Adrenal gland (tissue), 12 donors: ENCODE data around the gene AKAP13. TPM values are rescaled to one million over a fixed set of nuclear protein-coding genes. Genes with fewer than 3 reads are reported as not detected.

Experiments used
- DNase-seq, 7 donors: peaks; one replicate each; pipeline ENCODE4 v3.0.0-alpha.2; 2019 to 2020
- H3K27ac ChIP-seq, 5 donors: fragments of 200-600 bp; sonication (generic) in 4 of 5; 1 replicate in 3 of 5; 2 replicates in 2 of 5; pipeline versions ENCODE4 v1.5.1 to v1.8.0; 2016 to 2020; ENCODE audit warnings: mild to moderate bottlenecking in 1 of 5
- H3K27me3 ChIP-seq: fragments of 200-600 bp; 2 replicates; pipeline ENCODE4 v1.8.0; 2021
- H3K36me3 ChIP-seq, 2 donors: fragments of 200-600 bp; replicated peaks in 1 of 2; 1 replicate in 1 of 2; 2 replicates in 1 of 2; pipeline versions ENCODE4 v1.5.1 to v1.8.0; 2018 to 2022
- H3K4me1 ChIP-seq, 2 donors: fragments of 200-600 bp; replicated peaks in 1 of 2; 1 replicate in 1 of 2; 2 replicates in 1 of 2; pipeline versions ENCODE4 v1.5.1 to v1.8.0; 2018 to 2021
- H3K4me3 ChIP-seq, 4 donors: fragments of 200-600 bp; sonication (generic) in 3 of 4; one replicate each; pipeline ENCODE4 v1.5.1; 2016 to 2018
- H3K9me3 ChIP-seq, 3 donors: fragments of 200-600 bp; sonication (generic) in 1 of 3; replicated peaks in 1 of 3; 1 replicate in 2 of 3; 2 replicates in 1 of 3; pipeline versions ENCODE4 v1.5.1 to v1.8.0; 2016 to 2021
- POLR2A ChIP-seq, 2 donors: fragments of 450-650 bp; IDR thresholded peaks; one replicate each; pipeline ENCODE4 v1.6.1; 2017; ENCODE audit warnings: antibody characterized with exemption in 2 of 2, mild to moderate bottlenecking in 2 of 2, moderate library complexity in 1 of 2
- WGBS, 4 donors: extraction: QIAGEN DNeasy Blood & Tissue Kit in 2 of 4; methylation state at CpG; one replicate each; pipeline versions ENCODE4 v1.1.5 to v1.1.7; 2013 to 2017; 5-methylcytosine and 5-hydroxymethylcytosine counted together
- intact Hi-C, 2 donors: fragments of 100-400 bp; cut with DNase I; formaldehyde crosslinking; loops; one replicate each; pipeline versions ENCODE4 v1.14.1 to v1.15.0; 2022 to 2023
- polyA plus RNA-seq, 3 donors: library from polyadenylated mRNA; stranded (reverse); fragments of 200-250 nt in 2 of 3; fragments of 350-450 nt in 1 of 3; fragmentation: Illumina TruSeq in 1 of 3; extraction: RNeasy Lipid Tissue Mini Kit (QIAGEN cat#74804) in 1 of 3; gene quantifications; one replicate each; pipeline ENCODE4 v1.2.3, GENCODE V29; 2013 to 2014
- total RNA-seq, 9 donors: library from RNA; depleted of rRNA in 4 of 9; stranded (reverse); fragments of >200 nt in 4 of 9; fragments of 120-200 nt in 1 of 9; fragmentation: NEBNext Ultra II Directional in 1 of 9; extraction: Animal tissue kit (Norgen Biotek cat#: 25700) in 1 of 9; gene quantifications; one replicate each; pipeline versions ENCODE4 v1.1.0 to v1.2.4, GENCODE V29; 2013 to 2023
- TF ChIP-seq, protein P1 (sequence below), 6 experiments: fragments of 450-650 bp in 4 of 6; fragments of 200-600 bp in 2 of 6; sonication (generic) in 1 of 6; IDR thresholded peaks; 1 replicate in 5 of 6; 2 replicates in 1 of 6; pipeline versions ENCODE4 v1.5.1 to v1.8.0; 2016 to 2021; ENCODE audit warnings: antibody characterized with exemption in 6 of 6, mild to moderate bottlenecking in 2 of 6, moderate library complexity in 1 of 6
- donor health status: healthy with polysubstance abuse.
- donor health status: Bipolar disorder and iron deficiency.
- donor health status: DM: yes; HTN: yes; CAD: no.
- donor health status: DM: no; HTN: no; CAD: no.
- donor health status: DM: no; HTN: no; CAD: no.
- donor health status: DM: yes; HTN: yes; CAD: no.

AKAP13 gene
- total and polyA plus RNA-seq, 12 donors = 42.7 to 144 (median 89.2) TPM

DNA sequence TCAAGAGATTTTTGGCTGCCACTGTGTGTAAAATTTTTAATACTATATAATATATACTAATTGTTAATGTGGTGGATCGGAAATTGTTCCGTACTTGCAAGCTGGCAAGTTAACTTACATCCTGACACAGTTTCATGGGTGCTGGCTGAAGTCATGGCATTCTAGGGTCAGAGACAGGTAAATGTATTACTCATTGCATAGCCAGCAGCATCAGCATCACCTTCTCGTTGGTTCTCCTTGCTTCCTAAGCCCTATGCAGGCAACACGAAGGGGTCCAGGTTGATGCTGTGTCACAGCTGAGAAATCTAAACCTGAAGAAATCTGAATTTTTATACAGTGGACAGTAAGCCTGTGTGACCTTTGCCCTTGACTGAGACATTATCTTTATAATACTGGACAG lies 251.6 kb downstream of the AKAP13 start:
- DNase-seq = no peak
- TF ChIP-seq, protein P1, sequence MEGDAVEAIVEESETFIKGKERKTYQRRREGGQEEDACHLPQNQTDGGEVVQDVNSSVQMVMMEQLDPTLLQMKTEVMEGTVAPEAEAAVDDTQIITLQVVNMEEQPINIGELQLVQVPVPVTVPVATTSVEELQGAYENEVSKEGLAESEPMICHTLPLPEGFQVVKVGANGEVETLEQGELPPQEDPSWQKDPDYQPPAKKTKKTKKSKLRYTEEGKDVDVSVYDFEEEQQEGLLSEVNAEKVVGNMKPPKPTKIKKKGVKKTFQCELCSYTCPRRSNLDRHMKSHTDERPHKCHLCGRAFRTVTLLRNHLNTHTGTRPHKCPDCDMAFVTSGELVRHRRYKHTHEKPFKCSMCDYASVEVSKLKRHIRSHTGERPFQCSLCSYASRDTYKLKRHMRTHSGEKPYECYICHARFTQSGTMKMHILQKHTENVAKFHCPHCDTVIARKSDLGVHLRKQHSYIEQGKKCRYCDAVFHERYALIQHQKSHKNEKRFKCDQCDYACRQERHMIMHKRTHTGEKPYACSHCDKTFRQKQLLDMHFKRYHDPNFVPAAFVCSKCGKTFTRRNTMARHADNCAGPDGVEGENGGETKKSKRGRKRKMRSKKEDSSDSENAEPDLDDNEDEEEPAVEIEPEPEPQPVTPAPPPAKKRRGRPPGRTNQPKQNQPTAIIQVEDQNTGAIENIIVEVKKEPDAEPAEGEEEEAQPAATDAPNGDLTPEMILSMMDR (IDR thresholded peaks at IDR 0.05) = no peak
- TF ChIP-seq POLR2A (IDR thresholded peaks at IDR 0.05) = no peak
- Histone ChIP-seq H3K9me3 (peaks cover 0 to 6% (median 0%) of the 10 kb centered on the region in 3 donors), H3K4me1 (peaks cover 4 to 52% of the 10 kb centered on the region in 2 donors), H3K36me3 (no peaks in the 10 kb centered on the region), H3K4me3 (no peak overlapping the region), H3K27ac (peak overlapping the region in 2 of 5 donors; percentile 2 to 18), H3K27me3 (no peaks in the 10 kb centered on the region)
- intact Hi-C loops = no loop called here
- 78 to 88% (median 85%) methylated on average over 4 of the region's 4 CpGs for whole genome bisulfite sequencing, 4 donors

DNA sequence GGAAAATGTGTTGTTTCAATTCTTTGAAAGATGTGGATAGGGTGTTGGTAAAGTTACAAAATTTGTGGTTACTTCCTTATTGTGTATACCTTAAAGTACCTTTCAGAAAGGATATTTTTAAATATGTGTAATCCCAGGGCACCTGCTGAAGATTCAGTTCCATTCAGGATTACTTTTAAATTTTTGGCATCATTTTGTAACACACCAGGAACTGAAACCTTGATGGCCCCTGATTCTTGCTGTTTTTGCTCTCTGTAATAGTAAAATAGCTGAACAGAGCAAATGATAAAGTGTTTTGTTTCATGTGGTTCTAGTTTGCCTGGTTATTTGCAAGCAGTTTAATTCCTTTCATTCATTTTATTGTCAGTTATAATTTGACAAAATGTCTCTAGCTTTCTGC lies 253.5 kb downstream of the AKAP13 start:
- peaks cover 0 to 6% (median 0%) of the 10 kb centered on the region in 3 donors for H3K9me3 ChIP-seq
- H3K27ac ChIP-seq = peak overlapping the region in 2 of 5 donors; percentile 36 to 48
- intact Hi-C loops = no loop called here
- no peak overlapping the region for H3K4me3 ChIP-seq
- TF ChIP-seq, protein P1 (IDR thresholded peaks at IDR 0.05) = no peak
- TF ChIP-seq POLR2A (IDR thresholded peaks at IDR 0.05) = no peak
- no peaks in the 10 kb centered on the region for H3K27me3 ChIP-seq
- DNase-seq = no peak
- H3K4me1 ChIP-seq = peaks cover 4 to 48% of the 10 kb centered on the region in 2 donors
- no peaks in the 10 kb centered on the region for H3K36me3 ChIP-seq

DNA sequence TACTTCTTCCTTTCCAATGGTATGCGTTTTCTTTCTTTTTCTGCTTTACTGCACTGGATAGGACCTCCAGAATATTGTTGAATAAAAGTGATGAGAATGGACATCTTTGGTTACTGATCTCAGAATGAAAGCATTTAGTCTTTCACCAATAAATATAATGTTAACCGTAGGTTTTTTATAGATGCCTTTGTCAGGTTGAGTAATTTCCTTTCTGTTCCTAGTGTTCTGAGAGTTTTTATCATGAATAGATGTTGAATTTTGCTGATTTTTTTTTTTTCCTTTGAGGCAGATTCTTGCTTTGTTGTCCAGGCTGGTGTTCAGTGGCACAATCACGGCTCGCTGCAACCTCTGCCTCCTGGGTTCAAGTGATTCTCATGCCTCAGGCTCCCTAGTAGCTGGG lies 255.9 kb downstream of the AKAP13 start:
- 75 to 83% (median 81%) methylated on average over 4 of the region's 4 CpGs for WGBS, 4 donors
- Histone ChIP-seq H3K36me3 (peaks cover 0 to 20% of the 10 kb centered on the region in 2 donors), H3K9me3 (peaks cover 0 to 6% (median 0%) of the 10 kb centered on the region in 3 donors), H3K27me3 (no peaks in the 10 kb centered on the region), H3K27ac (no peak overlapping the region), H3K4me3 (no peak overlapping the region), H3K4me1 (peaks cover 4 to 41% of the 10 kb centered on the region in 2 donors)
- intact Hi-C loops = no loop called here
- TF ChIP-seq POLR2A (IDR thresholded peaks at IDR 0.05) = no peak
- TF ChIP-seq, protein P1 (IDR thresholded peaks at IDR 0.05) = no peak
- no peak for DNase-seq

DNA sequence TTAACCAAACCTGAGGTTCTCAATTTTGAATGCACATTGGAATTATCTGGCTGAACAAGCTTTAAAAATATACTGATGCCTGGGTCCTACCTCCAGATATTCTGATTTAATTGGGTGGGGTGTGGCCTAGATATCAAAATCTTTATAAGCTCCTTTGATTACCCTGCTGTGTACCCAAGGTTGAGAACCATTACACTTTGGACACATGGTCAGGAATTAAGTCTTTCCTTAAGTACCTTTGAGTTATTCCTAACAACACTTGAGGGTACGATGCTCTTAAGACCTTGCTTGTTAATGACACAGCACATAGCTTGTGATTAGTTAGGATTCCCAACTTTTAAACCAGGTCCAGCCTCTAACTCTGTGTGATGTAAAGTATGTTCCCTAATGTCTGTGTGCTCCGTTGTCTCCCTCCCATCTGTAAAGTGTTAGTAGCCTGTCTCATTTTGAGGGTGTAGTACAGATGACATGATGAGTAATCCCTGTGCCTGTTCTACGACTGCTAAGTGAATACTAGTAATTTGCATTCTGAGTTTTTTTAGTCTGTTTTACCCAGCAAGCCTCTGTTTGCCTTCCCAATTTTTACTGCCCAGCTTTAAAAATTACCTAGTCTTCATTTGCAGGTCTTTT lies 259.5 kb downstream of the AKAP13 start:
- intact Hi-C loops = no loop called here
- H3K4me3 ChIP-seq = no peak overlapping the region
- H3K27ac ChIP-seq = peak overlapping the region in 1 of 5 donors; percentile 28
- 53 to 68% (median 58%) methylated on average over 3 of the region's 3 CpGs for WGBS, 4 donors
- H3K27me3 ChIP-seq = no peaks in the 10 kb centered on the region
- peaks cover 0 to 23% of the 10 kb centered on the region in 2 donors for H3K36me3 ChIP-seq
- no peak for TF ChIP-seq POLR2A (IDR thresholded peaks at IDR 0.05)
- TF ChIP-seq, protein P1 (IDR thresholded peaks at IDR 0.05) = no peak
- DNase-seq = no peak
- H3K4me1 ChIP-seq = peaks cover 0 to 32% of the 10 kb centered on the region in 2 donors
- peaks cover 0 to 6% (median 0%) of the 10 kb centered on the region in 3 donors for H3K9me3 ChIP-seq
